ENCODE data around the gene TMUB1.

Gene TMUB1

DNA sequence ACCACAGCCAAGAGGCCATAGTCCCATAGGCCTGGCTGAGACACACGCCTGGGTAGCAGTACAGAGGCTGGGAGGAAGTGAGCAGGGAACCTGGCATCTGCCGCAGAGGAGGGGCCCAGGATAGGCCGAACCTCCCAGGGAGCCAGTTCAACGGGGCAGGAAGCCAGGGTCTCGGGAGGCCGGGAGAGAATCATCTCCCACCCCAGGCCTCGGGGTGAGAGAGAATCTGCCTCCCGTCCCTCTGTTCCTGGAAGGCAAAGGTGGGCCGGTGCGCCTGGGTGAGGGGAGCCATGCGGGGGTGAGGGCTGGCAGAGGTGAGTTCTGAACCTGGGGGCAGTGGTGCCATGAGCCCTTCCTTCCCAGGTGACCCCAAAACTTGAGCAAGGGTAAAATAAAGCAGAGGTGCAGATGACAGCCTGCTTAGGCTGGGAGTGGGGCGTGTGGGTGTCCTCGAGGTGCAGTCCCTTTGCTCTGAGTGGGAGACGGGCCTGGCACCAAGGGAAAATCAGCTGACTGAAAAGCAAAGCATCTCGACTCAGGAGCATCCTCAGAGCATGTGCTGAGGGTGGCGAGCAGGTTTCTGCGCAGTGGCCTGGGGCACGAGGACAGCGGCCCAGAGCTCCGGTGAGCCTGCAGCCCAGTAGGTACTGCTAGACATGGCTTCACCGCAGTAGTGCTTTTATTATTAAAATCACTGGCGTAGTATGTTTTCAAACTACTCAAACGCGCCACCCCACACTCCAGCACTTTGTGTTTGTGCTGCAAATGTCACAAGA is 18.5 kb upstream of the TMUB1 start:
- no peak for TF ChIP-seq EZH2 (IDR thresholded peaks at IDR 0.05; ENCODE audit: borderline replicate concordance, low read depth, low read length, severe bottlenecking)
- TF ChIP-seq, protein P1, sequence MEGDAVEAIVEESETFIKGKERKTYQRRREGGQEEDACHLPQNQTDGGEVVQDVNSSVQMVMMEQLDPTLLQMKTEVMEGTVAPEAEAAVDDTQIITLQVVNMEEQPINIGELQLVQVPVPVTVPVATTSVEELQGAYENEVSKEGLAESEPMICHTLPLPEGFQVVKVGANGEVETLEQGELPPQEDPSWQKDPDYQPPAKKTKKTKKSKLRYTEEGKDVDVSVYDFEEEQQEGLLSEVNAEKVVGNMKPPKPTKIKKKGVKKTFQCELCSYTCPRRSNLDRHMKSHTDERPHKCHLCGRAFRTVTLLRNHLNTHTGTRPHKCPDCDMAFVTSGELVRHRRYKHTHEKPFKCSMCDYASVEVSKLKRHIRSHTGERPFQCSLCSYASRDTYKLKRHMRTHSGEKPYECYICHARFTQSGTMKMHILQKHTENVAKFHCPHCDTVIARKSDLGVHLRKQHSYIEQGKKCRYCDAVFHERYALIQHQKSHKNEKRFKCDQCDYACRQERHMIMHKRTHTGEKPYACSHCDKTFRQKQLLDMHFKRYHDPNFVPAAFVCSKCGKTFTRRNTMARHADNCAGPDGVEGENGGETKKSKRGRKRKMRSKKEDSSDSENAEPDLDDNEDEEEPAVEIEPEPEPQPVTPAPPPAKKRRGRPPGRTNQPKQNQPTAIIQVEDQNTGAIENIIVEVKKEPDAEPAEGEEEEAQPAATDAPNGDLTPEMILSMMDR (IDR thresholded peaks at IDR 0.05; ENCODE audit: borderline replicate concordance, extremely low read depth, low read length, poor library complexity, severe bottlenecking): no peak
- no peaks in the 10 kb centered on the region for H3K36me3 ChIP-seq (ENCODE audit: insufficient read depth, low read length)
- peaks cover 3% of the 10 kb centered on the region for H3K27me3 ChIP-seq (ENCODE audit: insufficient read depth, low read length, poor library complexity)
- no peaks in the 10 kb centered on the region; the same call in 1 of the 2 replicates for H3K79me2 ChIP-seq (ENCODE audit: insufficient read depth, low read length)
- H3K9me3 ChIP-seq (ENCODE audit: insufficient read depth, low read length, severe bottlenecking): no peaks in the 10 kb centered on the region
- ATAC-seq (ENCODE audit: insufficient read depth, low read depth) (no peak), DNase-seq (no peak)
- H4K20me1 ChIP-seq (ENCODE audit: insufficient read depth, low read length): peaks cover 13% of the 10 kb centered on the region; the same call in 1 of the 2 replicates
- H3K4me1 ChIP-seq (ENCODE audit: insufficient read depth, low read length): no peaks in the 10 kb centered on the region
- no peak overlapping the region for H3K4me2 ChIP-seq (ENCODE audit: insufficient read depth, low read length)
- H2AFZ ChIP-seq (ENCODE audit: low read depth, low read length): no peak overlapping the region
- H3K9ac ChIP-seq (ENCODE audit: low read depth, low read length): no peak overlapping the region
- no peak overlapping the region for H3K4me3 ChIP-seq (ENCODE audit: low read depth in 1 of 2, low read length in 2 of 2)
- no peak overlapping the region for H3K27ac ChIP-seq (ENCODE audit: low read length)

DNA sequence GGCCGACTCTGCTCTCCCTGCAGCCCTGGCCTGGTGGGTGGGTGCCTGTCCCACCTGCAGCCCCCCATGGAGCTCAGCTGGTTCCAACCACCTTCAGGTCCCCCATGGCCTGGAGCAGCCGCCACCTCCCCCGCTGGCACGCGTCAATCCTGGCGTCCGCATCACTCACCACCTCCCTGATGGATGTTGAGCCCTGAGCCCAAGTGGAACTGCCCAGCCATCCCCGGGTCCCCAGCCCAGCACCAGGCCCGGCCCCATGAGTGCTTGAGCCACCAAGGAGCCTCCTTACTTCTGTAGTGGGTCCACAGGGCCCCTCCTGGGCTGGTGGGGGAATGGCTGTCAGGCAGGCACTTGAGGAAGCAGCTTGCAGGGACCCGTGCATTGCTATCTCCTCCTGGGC is 17.6 kb upstream of the TMUB1 start:
- TF ChIP-seq, protein P1 (IDR thresholded peaks at IDR 0.05; ENCODE audit: borderline replicate concordance, extremely low read depth, low read length, poor library complexity, severe bottlenecking): no peak
- TF ChIP-seq EZH2 (IDR thresholded peaks at IDR 0.05; ENCODE audit: borderline replicate concordance, low read depth, low read length, severe bottlenecking): no peak
- H3K4me2 ChIP-seq (ENCODE audit: insufficient read depth, low read length): no peak overlapping the region
- H3K9me3 ChIP-seq (ENCODE audit: insufficient read depth, low read length, severe bottlenecking): no peaks in the 10 kb centered on the region
- H3K27ac ChIP-seq (ENCODE audit: low read length): no peak overlapping the region
- H2AFZ ChIP-seq (ENCODE audit: low read depth, low read length): no peak overlapping the region
- H3K9ac ChIP-seq (ENCODE audit: low read depth, low read length): no peak overlapping the region
- no peak overlapping the region for H3K4me3 ChIP-seq (ENCODE audit: low read depth in 1 of 2, low read length in 2 of 2)
- H3K27me3 ChIP-seq (ENCODE audit: insufficient read depth, low read length, poor library complexity): peaks cover 3% of the 10 kb centered on the region
- no peaks in the 10 kb centered on the region; the same call in 1 of the 2 replicates for H3K79me2 ChIP-seq (ENCODE audit: insufficient read depth, low read length)
- peaks cover 13% of the 10 kb centered on the region; the same call in 1 of the 2 replicates for H4K20me1 ChIP-seq (ENCODE audit: insufficient read depth, low read length)
- no peaks in the 10 kb centered on the region for H3K4me1 ChIP-seq (ENCODE audit: insufficient read depth, low read length)
- ATAC-seq (ENCODE audit: insufficient read depth, low read depth) (no peak), DNase-seq (no peak)
- H3K36me3 ChIP-seq (ENCODE audit: insufficient read depth, low read length): no peaks in the 10 kb centered on the region

DNA sequence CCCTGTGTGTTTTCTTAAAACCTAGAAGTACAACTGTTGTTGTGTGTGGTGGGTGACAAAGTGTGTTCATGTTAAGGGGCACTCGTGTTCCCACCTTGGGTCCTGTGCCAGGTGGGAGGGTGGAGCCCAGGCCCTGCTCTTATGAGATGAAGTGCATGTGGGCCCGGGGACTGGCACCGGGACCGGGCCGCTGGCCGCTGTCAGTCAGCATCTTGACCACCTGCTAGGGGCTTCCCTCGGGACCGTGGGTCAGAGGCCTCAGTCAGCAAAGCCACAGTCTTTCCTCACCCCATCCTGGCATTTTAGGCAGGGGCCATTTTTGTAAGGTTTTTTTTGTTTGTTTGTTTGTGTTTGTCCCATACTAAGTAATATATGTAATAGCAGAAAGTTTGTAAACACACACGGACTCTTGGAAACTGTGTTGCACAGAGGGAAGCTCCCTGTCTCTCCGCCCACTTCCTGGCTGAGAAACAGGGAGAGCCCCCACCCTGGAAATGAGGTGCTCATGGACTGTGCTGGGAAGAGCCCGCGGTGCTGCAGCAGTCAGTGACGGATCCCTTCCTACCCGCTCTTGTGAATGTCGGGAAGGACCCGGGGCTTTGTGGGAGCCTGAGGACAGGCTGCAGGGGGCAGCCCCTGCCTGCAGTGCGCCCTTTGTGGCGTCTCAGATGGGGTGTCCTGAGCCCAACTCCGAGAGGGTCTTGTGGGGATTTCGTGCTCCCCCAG is 16.4 kb upstream of the TMUB1 start:
- no peak for TF ChIP-seq EZH2 (IDR thresholded peaks at IDR 0.05; ENCODE audit: borderline replicate concordance, low read depth, low read length, severe bottlenecking)
- TF ChIP-seq, protein P1 (IDR thresholded peaks at IDR 0.05; ENCODE audit: borderline replicate concordance, extremely low read depth, low read length, poor library complexity, severe bottlenecking): no peak
- H3K9ac ChIP-seq (ENCODE audit: low read depth, low read length): no peak overlapping the region
- no peak overlapping the region for H2AFZ ChIP-seq (ENCODE audit: low read depth, low read length)
- H4K20me1 ChIP-seq (ENCODE audit: insufficient read depth, low read length): peaks cover 13% of the 10 kb centered on the region; the same call in 1 of the 2 replicates
- no peak overlapping the region for H3K4me2 ChIP-seq (ENCODE audit: insufficient read depth, low read length)
- H3K4me1 ChIP-seq (ENCODE audit: insufficient read depth, low read length): no peaks in the 10 kb centered on the region
- H3K27ac ChIP-seq (ENCODE audit: low read length): no peak overlapping the region
- no peaks in the 10 kb centered on the region for H3K9me3 ChIP-seq (ENCODE audit: insufficient read depth, low read length, severe bottlenecking)
- no peaks in the 10 kb centered on the region; the same call in 1 of the 2 replicates for H3K79me2 ChIP-seq (ENCODE audit: insufficient read depth, low read length)
- no peaks in the 10 kb centered on the region for H3K36me3 ChIP-seq (ENCODE audit: insufficient read depth, low read length)
- ATAC-seq (ENCODE audit: insufficient read depth, low read depth): no peak
- peaks cover 1% of the 10 kb centered on the region for H3K27me3 ChIP-seq (ENCODE audit: insufficient read depth, low read length, poor library complexity)
- H3K4me3 ChIP-seq (ENCODE audit: low read depth in 1 of 2, low read length in 2 of 2): no peak overlapping the region
- DNase-seq: no peak

All from DND-41 (cell line).